HepG2 (cell line): Measurements from ENCODE around the gene ARHGAP32. TPM values are rescaled to one million over a fixed set of nuclear protein-coding genes. Genes with fewer than 3 reads are reported as not detected.

Experiments
- ATAC-seq: fragments of 200-7000 bp; cut with Tn5 transposase; 3 replicates; pipeline ENCODE4 v1.9.1; 2020; ENCODE audit warnings: mild to moderate bottlenecking, moderate library complexity
- BruUV-seq: library from RNA; stranded (reverse); fragments of 400-500 nt; replicated peaks from 2 replicates; lab custom pipeline; 2021; lab: Mats Ljungman, UMichigan
- CTCF ChIA-PET: fragments of 300-600 bp; formaldehyde crosslinking; extraction: SDS; loops from one replicate; lab custom pipeline; 2021; ENCODE audit warnings: low total read pairs, inconsistent platforms, low intra/inter-chr PET ratio; lab: Yijun Ruan, JAX
- POLR2A ChIA-PET: fragments of 350-600 bp; sonication (Branson Sonifier 250); formaldehyde crosslinking; loops from one replicate; lab custom pipeline; 2020; ENCODE audit warnings: antibody characterized with exemption, inconsistent platforms; lab: Yijun Ruan, JAX
- DNase-seq: peaks from one replicate; pipeline ENCODE4 v3.0.0-alpha.2; 2015; ENCODE audit warnings: low spot score
- FAIRE-seq: peaks from 3 replicates; lab custom pipeline; 2011; peaks lifted over from hg19 to GRCh38; lab: Jason Lieb, UNC
- H2AFZ ChIP-seq: one replicate; pipeline ENCODE4 v1.6.1; 2011; ENCODE audit warnings: low read length, inconsistent platforms
- H3K27ac ChIP-seq: fragments of 300-600 bp; 3 replicates; pipeline ENCODE4 v1.8.0; 2011; ENCODE audit warnings: mixed run types, mild to moderate bottlenecking, mixed read lengths, low read length, inconsistent platforms; ENCODE audit not compliant: insufficient read depth; ENCODE audit errors: extremely low read length
- H3K27me3 ChIP-seq, 2 experiments: fragments of 200-600 bp in 1 of 2; 2 replicates in 1 of 2; 3 replicates in 1 of 2; pipeline versions ENCODE4 v1.6.0 to v1.8.0; 2011; ENCODE audit warnings: low read length in 2 of 2, mild to moderate bottlenecking in 2 of 2, moderate library complexity in 2 of 2, inconsistent platforms in 1 of 2; ENCODE audit not compliant: insufficient read depth in 2 of 2, control insufficient read depth in 1 of 2
- H3K36me3 ChIP-seq, 2 experiments: fragments of 200-600 bp in 1 of 2; replicated peaks in 1 of 2; 2 replicates in 1 of 2; 3 replicates in 1 of 2; pipeline versions ENCODE4 v1.5.1 to v1.8.0; 2011; ENCODE audit warnings: low read length in 2 of 2, inconsistent platforms in 1 of 2; ENCODE audit not compliant: insufficient read depth in 2 of 2, control insufficient read depth in 1 of 2
- H3K4me1 ChIP-seq: 2 replicates; pipeline ENCODE4 v1.5.1; 2012; ENCODE audit warnings: low read length, inconsistent platforms; ENCODE audit not compliant: insufficient read depth
- H3K4me2 ChIP-seq: 2 replicates; pipeline ENCODE4 v1.6.0; 2011; ENCODE audit warnings: low read depth, low read length, inconsistent platforms
- H3K4me3 ChIP-seq, 3 experiments: fragments of 200-600 bp in 1 of 3; sonication (generic), shearing (Covaris generic) in 1 of 3; replicated peaks in 1 of 3; 2 replicates each; pipeline ENCODE4 v1.5.1; 2011 to 2016; ENCODE audit warnings: low read length in 3 of 3, inconsistent platforms in 2 of 3, low read depth in 2 of 3, mild to moderate bottlenecking in 2 of 3, control low read depth in 1 of 3, mixed read lengths in 1 of 3; ENCODE audit not compliant: insufficient read depth in 1 of 3
- H3K79me2 ChIP-seq: one replicate; pipeline ENCODE4 v1.6.1; 2011; ENCODE audit warnings: low read length, inconsistent platforms; ENCODE audit not compliant: insufficient read depth
- H3K9ac ChIP-seq: 2 replicates; pipeline ENCODE4 v1.6.0; 2011; ENCODE audit warnings: mild to moderate bottlenecking, low read depth, low read length, inconsistent platforms; ENCODE audit not compliant: insufficient read depth
- H3K9me3 ChIP-seq: 2 replicates; pipeline ENCODE4 v1.5.1; 2012; ENCODE audit warnings: mild to moderate bottlenecking, low read length
- H4K20me1 ChIP-seq: 2 replicates; pipeline ENCODE4 v1.6.0; 2011; ENCODE audit warnings: inconsistent platforms, mild to moderate bottlenecking, low read length, moderate library complexity; ENCODE audit not compliant: insufficient read depth
- DMAP1 ChIP-seq: IDR thresholded peaks from 2 replicates; pipeline ENCODE4 v1.6.1; 2016
- MED1 ChIP-seq: sonication (generic); formaldehyde crosslinking; IDR thresholded peaks from 2 replicates; pipeline ENCODE4 v1.4.0; 2020; ENCODE audit warnings: missing genetic modification reagents
- PRMT3 ChIP-seq: sonication (generic); formaldehyde crosslinking; IDR thresholded peaks from 2 replicates; pipeline ENCODE4 v1.8.1; 2022; ENCODE audit warnings: low read depth, mild to moderate bottlenecking, moderate library complexity, missing genetic modification reagents, borderline replicate concordance
- RARA ChIP-seq: IDR thresholded peaks from 2 replicates; pipeline ENCODE4 v1.6.1; 2016; ENCODE audit warnings: missing genetic modification reagents, missing compliant biosample characterization
- SALL1 ChIP-seq: sonication (generic); formaldehyde crosslinking; IDR thresholded peaks from 2 replicates; pipeline ENCODE4 v1.8.0; 2022; ENCODE audit warnings: mild to moderate bottlenecking, missing genetic modification reagents
- SIX4 ChIP-seq: sonication (generic); formaldehyde crosslinking; IDR thresholded peaks from 2 replicates; pipeline ENCODE4 v1.4.0; 2020; ENCODE audit warnings: missing genetic modification reagents
- SOX5 ChIP-seq: IDR thresholded peaks from 2 replicates; pipeline ENCODE4 v1.6.1; 2016; ENCODE audit warnings: borderline replicate concordance
- ZMYM4 ChIP-seq: sonication (generic); formaldehyde crosslinking; IDR thresholded peaks from 2 replicates; pipeline ENCODE4 v1.8.1; 2023; ENCODE audit warnings: mild to moderate bottlenecking, missing genetic modification reagents
- ZNF10 ChIP-seq: sonication (generic); formaldehyde crosslinking; IDR thresholded peaks from 2 replicates; pipeline ENCODE4 v1.4.0; 2020; ENCODE audit warnings: mild to moderate bottlenecking, low read depth, missing genetic modification reagents, borderline replicate concordance
- WGBS: methylation state at CpG from one replicate; pipeline ENCODE4 v1.1.6; 2017; ENCODE audit warnings: low lambda C conversion rate; 5-methylcytosine and 5-hydroxymethylcytosine counted together
- in situ Hi-C: cut with HindIII; loops from 2 replicates; pipeline ENCODE4 v1.10.0; 2017; ENCODE audit warnings: low pct_unique_long_range_greater_than_20kb; ENCODE audit not compliant: extremely low pct_ligation_motif_present
- intact Hi-C: fragments of 100-400 bp; cut with micrococcal nuclease; formaldehyde crosslinking; loops from one replicate; pipeline ENCODE4 v1.10.0; 2022; ENCODE audit not compliant: unreplicated experiment
- polyA plus RNA-seq, 8 experiments: library from polyadenylated mRNA; depleted of rRNA in 3 of 8; stranded (reverse) in 7 of 8; unstranded in 1 of 8; fragments of >200 nt; fragmentation: Illumina TruSeq in 4 of 8; extraction: Trizol in 4 of 8; gene quantifications; 2 replicates each; pipeline versions ENCODE4 v1.2.1 to v1.2.3, GENCODE V29; 2011 to 2016; ENCODE audit warnings: low read depth in 4 of 8, missing spikeins in 1 of 8, mixed read lengths in 1 of 8; ENCODE audit not compliant: insufficient read depth in 1 of 8
- total RNA-seq, 5 experiments: library from RNA; depleted of rRNA; stranded (reverse); fragments of >200 nt; fragmentation: Illumina TruSeq; extraction: Trizol; gene quantifications; 2 replicates each; pipeline ENCODE4 v1.2.3, GENCODE V29; 2016; ENCODE audit warnings: low read depth in 1 of 5
- TF ChIP-seq, protein P1 (sequence below): IDR thresholded peaks from 2 replicates; pipeline ENCODE4 v1.6.1; 2016; ENCODE audit warnings: mild to moderate bottlenecking, missing biosample characterization, missing genetic modification reagents
- TF ChIP-seq, protein P2 (sequence below): sonication (generic); formaldehyde crosslinking; IDR thresholded peaks from 2 replicates; pipeline ENCODE4 v1.4.0; 2020; ENCODE audit warnings: missing genetic modification reagents
- TF ChIP-seq, protein P3 (sequence below): IDR thresholded peaks from 2 replicates; pipeline ENCODE4 v1.6.1; 2016; ENCODE audit warnings: missing genetic modification reagents, missing compliant biosample characterization
- TF ChIP-seq, protein P4 (sequence below): sonication (generic); formaldehyde crosslinking; IDR thresholded peaks from 2 replicates; pipeline ENCODE4 v1.5.0; 2020; ENCODE audit warnings: missing genetic modification reagents
- TF ChIP-seq, protein P5 (sequence below), 2 experiments: sonication (generic) in 1 of 2; formaldehyde crosslinking in 1 of 2; IDR thresholded peaks; 2 replicates each; pipeline versions ENCODE4 v1.4.0 to v1.6.1; 2016 to 2020; ENCODE audit warnings: borderline replicate concordance in 1 of 2, low read depth in 1 of 2, mild to moderate bottlenecking in 1 of 2, missing genetic modification reagents in 1 of 2
- TF ChIP-seq, protein P6 (sequence below): sonication (generic); formaldehyde crosslinking; IDR thresholded peaks from 2 replicates; pipeline ENCODE4 v1.4.0; 2020; ENCODE audit warnings: missing genetic modification reagents

Gene ARHGAP32
- total and polyA plus RNA-seq, 2 of the 13 experiments (the other 11 are each of a cell fraction or from before 2014, with no cell fraction given): 6.3 to 8.2 TPM

DNA sequence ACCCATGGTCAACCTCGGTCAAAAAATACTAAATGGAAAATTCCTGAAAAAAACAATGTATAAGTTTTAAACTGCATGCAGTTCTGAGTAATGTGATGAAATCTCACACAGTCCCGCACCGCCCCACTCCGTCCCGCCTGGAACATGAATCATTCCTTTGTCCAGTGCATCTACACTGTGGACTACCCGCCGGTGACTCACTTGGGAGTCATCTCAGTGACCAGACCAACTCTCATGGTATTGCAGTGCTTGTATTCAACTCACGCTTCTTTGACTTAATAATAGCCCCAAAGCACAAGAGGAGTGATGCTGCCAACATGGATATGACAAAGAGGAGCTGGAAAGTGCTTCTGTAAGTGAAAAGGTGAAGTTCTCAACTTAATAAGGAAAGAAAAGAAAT, 48.8 kb downstream of the ARHGAP32 start:
- H3K4me2 ChIP-seq: peak overlapping the region; percentile 68
- H3K79me2 ChIP-seq: peaks cover 5% of the 10 kb centered on the region
- H3K4me1 ChIP-seq: peaks cover 41% of the 10 kb centered on the region
- no peaks in the 10 kb centered on the region for H3K9me3 ChIP-seq
- peak; percentile 100 for ATAC-seq
- in situ Hi-C loops (no loop called here), intact Hi-C loops (loop anchor here (2.0 to 5.0 kb wide), 2 partner anchors 117 to 134 kb away; no protein-coding TSS in a partner anchor)
- H3K27me3 ChIP-seq: no peaks in the 10 kb centered on the region
- peak overlapping the region; percentile 78 for H3K27ac ChIP-seq
- no peak overlapping the region for H2AFZ ChIP-seq
- FAIRE-seq: peak; percentile 91
- H3K4me3 ChIP-seq: peak overlapping the region in 1 of 3 experiments; percentile 39; a peak in 1 of 6 replicates
- peak overlapping the region; percentile 52; the same call in 1 of the 2 replicates for H3K9ac ChIP-seq
- peak; percentile 97 for DNase-seq
- no peaks in the 10 kb centered on the region for H3K36me3 ChIP-seq
- 0% methylated on average over 8 of the region's 8 CpGs for WGBS
- no peaks in the 10 kb centered on the region for H4K20me1 ChIP-seq
- POLR2A ChIA-PET: no interaction called here
- BruUV-seq: no TSS peak
- CTCF ChIA-PET: no interaction called here
- TF ChIP-seq ZMYM4 (CRISPR knock-in tag) (peak; percentile 44; the same call in 1 of the 2 replicates), MED1 (peak; percentile 50; the same call in 1 of the 2 replicates), DMAP1 (CRISPR knock-in tag) (0 out of 2 replicates have a peak, but pooled peaks have one; percentile 40), SALL1 (CRISPR knock-in tag) (peak; percentile 60), SOX5 (CRISPR knock-in tag) (peak; percentile 85), RARA (CRISPR knock-in tag) (peak; percentile 38), PRMT3 (CRISPR knock-in tag) (no peak), SIX4 (CRISPR knock-in tag) (0 out of 2 replicates have a peak, but pooled peaks have one; percentile 26), ZNF10 (CRISPR knock-in tag) (no peak)
- TF ChIP-seq, protein P1, sequence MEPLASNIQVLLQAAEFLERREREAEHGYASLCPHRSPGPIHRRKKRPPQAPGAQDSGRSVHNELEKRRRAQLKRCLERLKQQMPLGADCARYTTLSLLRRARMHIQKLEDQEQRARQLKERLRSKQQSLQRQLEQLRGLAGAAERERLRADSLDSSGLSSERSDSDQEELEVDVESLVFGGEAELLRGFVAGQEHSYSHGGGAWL (CRISPR knock-in tag): no peak
- TF ChIP-seq, protein P2, sequence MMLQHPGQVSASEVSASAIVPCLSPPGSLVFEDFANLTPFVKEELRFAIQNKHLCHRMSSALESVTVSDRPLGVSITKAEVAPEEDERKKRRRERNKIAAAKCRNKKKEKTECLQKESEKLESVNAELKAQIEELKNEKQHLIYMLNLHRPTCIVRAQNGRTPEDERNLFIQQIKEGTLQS (CRISPR knock-in tag): peak; percentile 91
- TF ChIP-seq, protein P3, sequence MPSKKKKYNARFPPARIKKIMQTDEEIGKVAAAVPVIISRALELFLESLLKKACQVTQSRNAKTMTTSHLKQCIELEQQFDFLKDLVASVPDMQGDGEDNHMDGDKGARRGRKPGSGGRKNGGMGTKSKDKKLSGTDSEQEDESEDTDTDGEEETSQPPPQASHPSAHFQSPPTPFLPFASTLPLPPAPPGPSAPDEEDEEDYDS (CRISPR knock-in tag): peak; percentile 29; the same call in 1 of the 2 replicates
- TF ChIP-seq, protein P4, sequence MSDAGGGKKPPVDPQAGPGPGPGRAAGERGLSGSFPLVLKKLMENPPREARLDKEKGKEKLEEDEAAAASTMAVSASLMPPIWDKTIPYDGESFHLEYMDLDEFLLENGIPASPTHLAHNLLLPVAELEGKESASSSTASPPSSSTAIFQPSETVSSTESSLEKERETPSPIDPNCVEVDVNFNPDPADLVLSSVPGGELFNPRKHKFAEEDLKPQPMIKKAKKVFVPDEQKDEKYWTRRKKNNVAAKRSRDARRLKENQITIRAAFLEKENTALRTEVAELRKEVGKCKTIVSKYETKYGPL (CRISPR knock-in tag): no peak
- TF ChIP-seq, protein P5, sequence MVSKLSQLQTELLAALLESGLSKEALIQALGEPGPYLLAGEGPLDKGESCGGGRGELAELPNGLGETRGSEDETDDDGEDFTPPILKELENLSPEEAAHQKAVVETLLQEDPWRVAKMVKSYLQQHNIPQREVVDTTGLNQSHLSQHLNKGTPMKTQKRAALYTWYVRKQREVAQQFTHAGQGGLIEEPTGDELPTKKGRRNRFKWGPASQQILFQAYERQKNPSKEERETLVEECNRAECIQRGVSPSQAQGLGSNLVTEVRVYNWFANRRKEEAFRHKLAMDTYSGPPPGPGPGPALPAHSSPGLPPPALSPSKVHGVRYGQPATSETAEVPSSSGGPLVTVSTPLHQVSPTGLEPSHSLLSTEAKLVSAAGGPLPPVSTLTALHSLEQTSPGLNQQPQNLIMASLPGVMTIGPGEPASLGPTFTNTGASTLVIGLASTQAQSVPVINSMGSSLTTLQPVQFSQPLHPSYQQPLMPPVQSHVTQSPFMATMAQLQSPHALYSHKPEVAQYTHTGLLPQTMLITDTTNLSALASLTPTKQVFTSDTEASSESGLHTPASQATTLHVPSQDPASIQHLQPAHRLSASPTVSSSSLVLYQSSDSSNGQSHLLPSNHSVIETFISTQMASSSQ (IDR thresholded peaks at IDR 0.05; ENCODE audit: low read depth): no peak
- TF ChIP-seq, protein P5 (CRISPR knock-in tag; IDR thresholded peaks at IDR 0.05; ENCODE audit: borderline replicate concordance): no peak
- TF ChIP-seq, protein P6, sequence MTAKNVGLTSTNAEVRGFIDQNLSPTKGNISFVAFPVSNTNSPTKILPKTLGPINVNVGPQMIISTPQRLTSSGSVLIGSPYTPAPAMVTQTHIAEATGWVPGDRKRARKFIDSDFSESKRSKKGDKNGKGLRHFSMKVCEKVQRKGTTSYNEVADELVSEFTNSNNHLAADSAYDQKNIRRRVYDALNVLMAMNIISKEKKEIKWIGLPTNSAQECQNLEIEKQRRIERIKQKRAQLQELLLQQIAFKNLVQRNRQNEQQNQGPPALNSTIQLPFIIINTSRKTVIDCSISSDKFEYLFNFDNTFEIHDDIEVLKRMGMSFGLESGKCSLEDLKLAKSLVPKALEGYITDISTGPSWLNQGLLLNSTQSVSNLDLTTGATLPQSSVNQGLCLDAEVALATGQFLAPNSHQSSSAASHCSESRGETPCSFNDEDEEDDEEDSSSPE (CRISPR knock-in tag): peak; percentile 49; the same call in 1 of the 2 replicates
